Heart right ventricle (tissue), 16 donors: ENCODE measurements around the gene DTNBP1. TPM values are rescaled to one million over a fixed set of nuclear protein-coding genes. Genes with fewer than 3 reads are reported as not detected.
A peak's percentile ranks its signal among the peaks of the same experiment; 100 is the strongest.

Source experiments
- ATAC-seq, 8 donors: fragments of 200-7000 bp; cut with Tn5 transposase; one replicate each; pipeline ENCODE4 v1.9.1; 2020; ENCODE audit warnings: mild to moderate bottlenecking in 8 of 8, moderate library complexity in 8 of 8, moderate number of reproducible peaks in 1 of 8
- DNase-seq, 2 donors: peaks; one replicate each; pipeline ENCODE4 v3.0.0-alpha.2; 2020
- H3K27ac ChIP-seq, 10 donors: fragments of 200-600 bp; sonication (generic) in 2 of 10; one replicate each; pipeline versions ENCODE4 v1.5.0 to v1.8.0; 2020 to 2022; ENCODE audit warnings: mild to moderate bottlenecking in 3 of 10
- H3K27me3 ChIP-seq, 7 donors: fragments of 200-600 bp; one replicate each; pipeline ENCODE4 v1.8.0; 2021 to 2022; ENCODE audit warnings: mild to moderate bottlenecking in 2 of 7
- H3K36me3 ChIP-seq, 9 donors: fragments of 200-600 bp; sonication (generic) in 1 of 9; one replicate each; pipeline versions ENCODE4 v1.5.0 to v1.8.0; 2020 to 2022; ENCODE audit warnings: mild to moderate bottlenecking in 2 of 9
- H3K4me1 ChIP-seq, 9 donors: fragments of 200-600 bp; sonication (generic) in 1 of 9; one replicate each; pipeline versions ENCODE4 v1.5.0 to v1.8.0; 2020 to 2022; ENCODE audit warnings: mild to moderate bottlenecking in 4 of 9
- H3K4me3 ChIP-seq, 10 donors: fragments of 200-600 bp; sonication (generic) in 2 of 10; one replicate each; pipeline versions ENCODE4 v1.5.0 to v1.8.0; 2020 to 2022; ENCODE audit warnings: mild to moderate bottlenecking in 7 of 10, moderate library complexity in 2 of 10
- H3K9me3 ChIP-seq, 11 donors: fragments of 200-600 bp in 10 of 11; sonication (generic) in 2 of 11; one replicate each; pipeline versions ENCODE4 v1.5.0 to v1.8.0; 2013 to 2022; ENCODE audit warnings: mild to moderate bottlenecking in 2 of 11, control low read depth in 1 of 11, moderate library complexity in 1 of 11
- WGBS, 2 donors: extraction: QIAGEN DNeasy Blood & Tissue Kit; methylation state at CpG; one replicate each; pipeline ENCODE4 v1.1.7; 2013; ENCODE audit warnings: inconsistent platforms in 1 of 2; 5-methylcytosine and 5-hydroxymethylcytosine counted together
- intact Hi-C, 10 donors: fragments of 100-400 bp; cut with DNase I; formaldehyde crosslinking; loops; one replicate each; pipeline versions ENCODE4 v1.11.1 to v1.14.2; 2022
- polyA plus RNA-seq, 2 donors: library from polyadenylated mRNA; stranded (reverse); fragments of 200-250 nt; gene quantifications; one replicate each; pipeline ENCODE4 v1.2.3, GENCODE V29; 2013
- total RNA-seq, 10 donors: library from RNA; stranded (reverse); fragmentation: NEBNext Ultra II Directional in 3 of 10; extraction: Animal tissue kit (Norgen Biotek cat#: 25700) in 3 of 10; gene quantifications; one replicate each; pipeline versions ENCODE4 v1.2.1 to v1.2.4, GENCODE V29; 2021 to 2023
- TF ChIP-seq, protein P1 (sequence below), 9 donors: fragments of 200-600 bp; sonication (generic) in 2 of 9; IDR thresholded peaks; one replicate each; pipeline versions ENCODE4 v1.5.0 to v1.8.0; 2021 to 2022; ENCODE audit warnings: antibody characterized with exemption in 9 of 9, mild to moderate bottlenecking in 5 of 9, moderate library complexity in 1 of 9
- donor health status: Arrhythmogenic right ventricular cardiomyopathy.
- donor health status: ischemic (EF 13 %, LVEDD 7.1; RV severe dilation, severe dysfunction).
- donor health status: healthy with polysubstance abuse.
- donor health status: DM: no; HTN: yes; CAD: no.
- donor health status: DM: no; HTN: no; CAD: no.
- donor health status: ischemic (EF 25% LVEDD 6.9; RV normal size, moderate dysfunction).
- donor health status: ischemic (EF 25% LVEDD 5.7; RV mildly dilated, moderate dysfunction).
- donor health status: healthy.
- donor health status: DM: yes; HTN: yes; CAD: no.
- donor health status: Ischemic cardiomyopathy.
- donor health status: ischemic (EF 35%, LVEDD 5.7; RV mildly dilated, moderate dysfunction).
- donor health status: nonischemic (EF 11% LVEDD 7.7; RV severe dilation, severe dysfunction).
- donor health status: DM: yes; HTN: yes; CAD: no.
- donor health status: PGD.
- donor health status: ischemic (EF 29% LVEDD 5.4; RV normal size, mild dysfunction).
- donor health status: nonischemic (EF 23%, LVEDD 6.1; RV moderate dilation, normal function).

The DTNBP1 gene
- total and polyA plus RNA-seq, 12 donors: 5.0 to 27.5 (median 18.4) TPM

GRCh38 chr6:15665237-15665636 lies 2.4 kb upstream of the DTNBP1 start:
- TF ChIP-seq, protein P1, sequence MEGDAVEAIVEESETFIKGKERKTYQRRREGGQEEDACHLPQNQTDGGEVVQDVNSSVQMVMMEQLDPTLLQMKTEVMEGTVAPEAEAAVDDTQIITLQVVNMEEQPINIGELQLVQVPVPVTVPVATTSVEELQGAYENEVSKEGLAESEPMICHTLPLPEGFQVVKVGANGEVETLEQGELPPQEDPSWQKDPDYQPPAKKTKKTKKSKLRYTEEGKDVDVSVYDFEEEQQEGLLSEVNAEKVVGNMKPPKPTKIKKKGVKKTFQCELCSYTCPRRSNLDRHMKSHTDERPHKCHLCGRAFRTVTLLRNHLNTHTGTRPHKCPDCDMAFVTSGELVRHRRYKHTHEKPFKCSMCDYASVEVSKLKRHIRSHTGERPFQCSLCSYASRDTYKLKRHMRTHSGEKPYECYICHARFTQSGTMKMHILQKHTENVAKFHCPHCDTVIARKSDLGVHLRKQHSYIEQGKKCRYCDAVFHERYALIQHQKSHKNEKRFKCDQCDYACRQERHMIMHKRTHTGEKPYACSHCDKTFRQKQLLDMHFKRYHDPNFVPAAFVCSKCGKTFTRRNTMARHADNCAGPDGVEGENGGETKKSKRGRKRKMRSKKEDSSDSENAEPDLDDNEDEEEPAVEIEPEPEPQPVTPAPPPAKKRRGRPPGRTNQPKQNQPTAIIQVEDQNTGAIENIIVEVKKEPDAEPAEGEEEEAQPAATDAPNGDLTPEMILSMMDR (IDR thresholded peaks at IDR 0.05): no peak
- H3K36me3 ChIP-seq: peaks cover 0 to 5% (median 0%) of the 10 kb centered on the region in 9 donors
- H3K27ac ChIP-seq: no peak overlapping the region
- intact Hi-C loops: no loop called here
- peaks cover 0 to 22% (median 11%) of the 10 kb centered on the region in 9 donors for H3K4me1 ChIP-seq
- H3K27me3 ChIP-seq: peaks cover 0 to 12% (median 0%) of the 10 kb centered on the region in 7 donors
- no peak overlapping the region for H3K4me3 ChIP-seq
- ATAC-seq: no peak
- no peaks in the 10 kb centered on the region for H3K9me3 ChIP-seq
- DNase-seq: no peak

- no peaks in the 10 kb centered on the region for H3K9me3 ChIP-seq
- TF ChIP-seq, protein P1 (IDR thresholded peaks at IDR 0.05): no peak
- H3K4me3 ChIP-seq: peak overlapping the region in 9 of 10 donors; percentile 73 to 99 (median 94)
- H3K36me3 ChIP-seq: peaks cover 0 to 16% (median 0%) of the 10 kb centered on the region in 9 donors
- DNase-seq: no peak
- H3K27me3 ChIP-seq: peaks cover 0 to 5% (median 0%) of the 10 kb centered on the region in 7 donors
- peaks cover 0 to 22% (median 11%) of the 10 kb centered on the region in 9 donors for H3K4me1 ChIP-seq
- no peak for ATAC-seq
- WGBS, 2 donors: 45 to 46% methylated on average over 18 of the region's 18 CpGs
- intact Hi-C loops: no loop called here
- peak overlapping the region in 7 of 10 donors; percentile 82 to 92 (median 90) for H3K27ac ChIP-seq
Measured at GRCh38 chr6:15663130-15663871, 473 bp upstream of the DTNBP1 start.

DNA sequence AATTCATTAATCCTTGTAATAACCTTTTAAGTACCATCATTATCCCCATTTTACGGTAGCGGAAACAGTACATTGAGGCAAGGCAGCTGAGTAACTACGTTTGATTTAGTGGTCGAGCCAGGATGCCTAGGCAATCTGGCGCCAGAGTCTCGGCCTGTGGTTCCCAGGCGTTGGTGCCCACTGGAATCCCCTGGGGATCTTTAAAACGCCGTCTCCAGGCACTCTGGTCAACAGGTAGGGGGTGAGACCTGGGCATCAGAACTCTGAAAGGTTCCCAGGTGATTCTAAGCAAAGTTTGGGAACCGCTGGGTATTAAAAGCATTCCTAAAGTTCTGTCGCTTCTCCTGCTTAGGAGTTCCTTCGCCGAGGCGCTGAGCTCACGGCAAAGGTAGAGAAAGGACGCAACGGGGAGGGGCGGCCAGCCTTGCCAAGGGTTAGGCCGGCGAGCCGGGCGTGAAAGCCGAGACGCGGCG lies 939 bp downstream of the DTNBP1 start:
- peak in 2 of 8 donors; percentile 1 to 2 for ATAC-seq
- Histone ChIP-seq H3K4me3 (peak overlapping the region; percentile 73 to 99 (median 94)), H3K9me3 (no peaks in the 10 kb centered on the region), H3K27ac (peak overlapping the region in 9 of 10 donors; percentile 82 to 92 (median 90)), H3K4me1 (peaks cover 0 to 22% (median 11%) of the 10 kb centered on the region in 9 donors), H3K36me3 (peaks cover 0 to 16% (median 0%) of the 10 kb centered on the region in 9 donors), H3K27me3 (no peaks in the 10 kb centered on the region)
- TF ChIP-seq, protein P1 (IDR thresholded peaks at IDR 0.05): no peak
- intact Hi-C loops: no loop called here
- DNase-seq: no peak
- 11 to 13% methylated on average over 26 of the region's 26 CpGs for WGBS, 2 donors

DNA sequence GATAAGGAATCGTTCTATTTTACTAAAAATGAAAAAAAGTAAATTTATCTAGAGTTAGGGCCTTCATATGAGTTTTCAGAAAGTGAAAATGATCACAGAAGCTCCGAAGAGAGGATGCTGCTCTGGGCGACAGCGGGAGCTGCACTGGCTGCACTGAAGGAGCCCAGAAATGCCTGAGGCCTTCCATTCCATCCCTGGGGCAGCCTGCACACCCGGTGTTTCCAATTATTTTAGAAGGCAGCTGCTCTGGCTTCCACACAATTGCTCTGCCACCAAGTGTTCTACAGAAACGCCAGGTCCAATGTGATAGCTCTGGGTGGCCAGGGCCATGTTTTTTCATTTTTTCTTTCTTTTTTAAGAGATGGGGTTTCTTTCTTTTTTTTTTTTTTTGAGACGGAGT lies 3.6 kb downstream of the DTNBP1 start:
- H3K27ac ChIP-seq: no peak overlapping the region
- ATAC-seq: no peak
- H3K9me3 ChIP-seq: no peaks in the 10 kb centered on the region
- DNase-seq: no peak
- WGBS, 2 donors: 79 to 87% methylated on average over 6 to 7 of the region's 7 CpGs
- H3K4me3 ChIP-seq: no peak overlapping the region
- peaks cover 0 to 23% (median 15%) of the 10 kb centered on the region in 9 donors for H3K4me1 ChIP-seq
- peaks cover 0 to 16% (median 0%) of the 10 kb centered on the region in 9 donors for H3K36me3 ChIP-seq
- intact Hi-C loops: no loop called here
- no peaks in the 10 kb centered on the region for H3K27me3 ChIP-seq
- TF ChIP-seq, protein P1 (IDR thresholded peaks at IDR 0.05): no peak
